Subcutaneous adipose tissue (tissue), 4 donors: ENCODE measurements around the gene SLCO1A2. TPM values are rescaled to one million over a fixed set of nuclear protein-coding genes. Genes with fewer than 3 reads are reported as not detected.

ENCODE experiments used
- total RNA-seq, 4 donors: library from RNA; depleted of rRNA; stranded (reverse); fragments of >200 nt; gene quantifications; one replicate each; pipeline ENCODE4 v1.1.0, GENCODE V29; 2016
- TF ChIP-seq, protein P1 (sequence below): fragments of 450-650 bp; IDR thresholded peaks from one replicate; pipeline ENCODE4 v1.5.1; 2016; ENCODE audit warnings: low read depth, mild to moderate bottlenecking, control low read depth, antibody characterized with exemption, moderate library complexity

Gene SLCO1A2, protein sequence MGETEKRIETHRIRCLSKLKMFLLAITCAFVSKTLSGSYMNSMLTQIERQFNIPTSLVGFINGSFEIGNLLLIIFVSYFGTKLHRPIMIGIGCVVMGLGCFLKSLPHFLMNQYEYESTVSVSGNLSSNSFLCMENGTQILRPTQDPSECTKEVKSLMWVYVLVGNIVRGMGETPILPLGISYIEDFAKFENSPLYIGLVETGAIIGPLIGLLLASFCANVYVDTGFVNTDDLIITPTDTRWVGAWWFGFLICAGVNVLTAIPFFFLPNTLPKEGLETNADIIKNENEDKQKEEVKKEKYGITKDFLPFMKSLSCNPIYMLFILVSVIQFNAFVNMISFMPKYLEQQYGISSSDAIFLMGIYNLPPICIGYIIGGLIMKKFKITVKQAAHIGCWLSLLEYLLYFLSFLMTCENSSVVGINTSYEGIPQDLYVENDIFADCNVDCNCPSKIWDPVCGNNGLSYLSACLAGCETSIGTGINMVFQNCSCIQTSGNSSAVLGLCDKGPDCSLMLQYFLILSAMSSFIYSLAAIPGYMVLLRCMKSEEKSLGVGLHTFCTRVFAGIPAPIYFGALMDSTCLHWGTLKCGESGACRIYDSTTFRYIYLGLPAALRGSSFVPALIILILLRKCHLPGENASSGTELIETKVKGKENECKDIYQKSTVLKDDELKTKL
- not detected for total RNA-seq

DNA sequence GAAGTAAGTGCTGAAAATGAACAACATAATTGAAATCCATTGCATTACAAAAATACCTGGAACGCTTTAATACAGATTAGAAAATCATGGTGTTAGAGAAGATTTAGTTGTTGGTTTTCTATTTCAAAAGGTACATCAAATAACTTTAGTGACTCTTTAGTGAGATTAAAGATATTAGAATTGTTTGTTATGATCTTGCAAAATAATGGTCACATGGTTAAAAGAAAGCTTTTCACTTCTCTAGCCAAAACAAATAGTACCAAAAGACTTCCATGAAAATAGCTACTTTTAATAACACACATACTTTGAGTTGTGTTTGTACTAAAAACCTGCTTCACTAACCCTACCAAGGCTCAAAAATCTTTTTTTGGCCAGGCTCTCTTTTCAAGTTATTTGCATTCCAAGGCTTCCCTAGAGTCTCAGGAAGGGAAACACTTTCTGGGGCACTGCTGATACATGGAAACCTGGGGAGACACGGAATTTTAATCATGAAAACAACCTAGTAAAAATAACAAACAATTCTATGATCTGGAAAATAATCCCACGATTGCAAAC lies at the start of gene SLCO1A2:
Gene SLCO1A2 (minus strand): TSS at position 147 of the 555 bp plus-strand sequence. CDS start 270 bp downstream, outside the sequence.
- TF ChIP-seq, protein P1, sequence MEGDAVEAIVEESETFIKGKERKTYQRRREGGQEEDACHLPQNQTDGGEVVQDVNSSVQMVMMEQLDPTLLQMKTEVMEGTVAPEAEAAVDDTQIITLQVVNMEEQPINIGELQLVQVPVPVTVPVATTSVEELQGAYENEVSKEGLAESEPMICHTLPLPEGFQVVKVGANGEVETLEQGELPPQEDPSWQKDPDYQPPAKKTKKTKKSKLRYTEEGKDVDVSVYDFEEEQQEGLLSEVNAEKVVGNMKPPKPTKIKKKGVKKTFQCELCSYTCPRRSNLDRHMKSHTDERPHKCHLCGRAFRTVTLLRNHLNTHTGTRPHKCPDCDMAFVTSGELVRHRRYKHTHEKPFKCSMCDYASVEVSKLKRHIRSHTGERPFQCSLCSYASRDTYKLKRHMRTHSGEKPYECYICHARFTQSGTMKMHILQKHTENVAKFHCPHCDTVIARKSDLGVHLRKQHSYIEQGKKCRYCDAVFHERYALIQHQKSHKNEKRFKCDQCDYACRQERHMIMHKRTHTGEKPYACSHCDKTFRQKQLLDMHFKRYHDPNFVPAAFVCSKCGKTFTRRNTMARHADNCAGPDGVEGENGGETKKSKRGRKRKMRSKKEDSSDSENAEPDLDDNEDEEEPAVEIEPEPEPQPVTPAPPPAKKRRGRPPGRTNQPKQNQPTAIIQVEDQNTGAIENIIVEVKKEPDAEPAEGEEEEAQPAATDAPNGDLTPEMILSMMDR = no peak

DNA sequence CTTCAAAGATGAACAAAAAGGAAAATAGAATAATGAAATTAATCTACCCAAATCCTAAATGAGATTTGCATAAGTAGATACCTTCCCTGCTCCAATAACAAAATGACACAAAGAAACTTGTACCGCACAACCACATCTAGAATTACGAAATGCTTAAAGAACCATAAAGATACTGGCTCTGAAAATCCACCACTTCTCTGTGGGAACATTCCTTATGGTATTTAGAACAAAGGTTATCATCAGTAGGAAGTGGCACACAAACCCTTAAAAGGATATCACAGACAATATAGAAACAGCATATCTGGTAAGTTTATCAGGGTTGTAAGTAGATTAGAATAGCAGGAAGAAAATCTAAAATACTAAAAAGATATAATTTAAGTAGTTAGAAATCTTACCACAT lies 49.5 kb upstream of the SLCO1A2 start:
- TF ChIP-seq, protein P1 = no peak

DNA sequence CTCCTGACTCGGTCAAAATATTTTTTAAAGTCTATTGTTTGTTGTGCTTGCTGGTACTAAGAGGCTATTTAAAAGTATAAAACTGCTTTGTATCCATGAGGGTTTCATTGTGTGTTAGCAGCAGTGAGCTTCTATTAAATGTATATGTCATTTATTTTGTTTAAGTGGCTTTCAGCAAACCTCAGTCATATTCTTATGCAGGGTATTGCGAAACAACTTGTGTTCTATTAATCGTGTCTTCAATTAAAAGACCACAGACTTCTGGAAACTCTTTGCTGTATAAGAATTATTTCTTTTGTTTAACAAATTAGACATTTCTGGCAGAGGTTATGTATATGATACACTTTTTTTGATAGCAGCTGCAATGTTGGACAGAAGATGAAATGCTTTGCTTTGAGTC lies 44.5 kb upstream of the SLCO1A2 start:
- TF ChIP-seq, protein P1 = no peak

DNA sequence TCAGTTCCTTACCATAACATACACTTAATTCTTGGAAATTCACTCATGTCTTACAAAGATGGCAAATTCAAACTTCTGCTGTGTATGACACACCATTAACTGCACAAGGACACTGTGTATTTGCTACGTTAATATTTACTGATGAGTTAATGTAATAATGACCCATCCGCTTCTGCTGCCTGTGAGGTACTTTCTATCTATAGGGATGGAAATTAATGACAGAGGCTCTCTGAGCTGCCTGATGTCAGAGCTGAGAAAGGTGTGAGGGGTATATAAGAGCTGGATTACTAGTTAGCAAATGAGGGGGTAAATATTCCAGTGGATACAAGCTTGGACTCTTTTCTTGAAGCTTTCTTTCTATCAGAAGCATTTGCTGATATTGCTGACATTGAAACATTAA lies 37.9 kb upstream of the SLCO1A2 start, which contains the start of gene IAPP:
Gene IAPP (plus strand): TSS at position 301 of the 400 bp plus-strand sequence. CDS start 450 bp downstream, outside the sequence.
- TF ChIP-seq, protein P1 = no peak

DNA sequence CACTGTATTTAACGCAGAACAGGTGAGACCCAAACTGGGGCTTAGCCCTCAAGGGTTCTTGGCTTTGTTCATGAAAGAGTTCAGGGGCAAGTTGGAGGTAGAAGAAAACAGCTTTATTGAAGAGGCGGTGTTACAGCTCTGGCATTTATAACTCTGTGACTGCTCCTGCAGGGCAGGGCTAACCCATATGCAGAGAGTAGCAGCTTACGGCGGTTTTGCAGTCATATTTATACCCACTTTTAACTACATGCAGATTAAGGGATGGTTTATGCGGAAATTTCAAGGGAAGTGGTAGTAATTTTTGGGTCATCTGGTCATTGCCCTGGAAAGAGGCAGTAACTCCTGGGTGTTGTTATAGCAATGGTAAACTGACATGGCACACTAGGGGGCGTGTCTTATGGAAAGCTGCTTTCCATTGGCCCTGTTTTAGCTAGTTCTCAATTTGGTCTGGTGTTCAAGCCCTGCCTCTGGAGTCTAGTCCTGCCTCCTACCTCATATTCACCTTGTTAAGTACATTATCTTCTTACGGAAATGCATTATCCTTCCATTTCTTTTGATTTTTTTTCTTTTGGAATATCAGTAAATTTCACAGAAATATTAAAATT lies 36.2 kb upstream of the SLCO1A2 start:
- TF ChIP-seq, protein P1 = no peak

DNA sequence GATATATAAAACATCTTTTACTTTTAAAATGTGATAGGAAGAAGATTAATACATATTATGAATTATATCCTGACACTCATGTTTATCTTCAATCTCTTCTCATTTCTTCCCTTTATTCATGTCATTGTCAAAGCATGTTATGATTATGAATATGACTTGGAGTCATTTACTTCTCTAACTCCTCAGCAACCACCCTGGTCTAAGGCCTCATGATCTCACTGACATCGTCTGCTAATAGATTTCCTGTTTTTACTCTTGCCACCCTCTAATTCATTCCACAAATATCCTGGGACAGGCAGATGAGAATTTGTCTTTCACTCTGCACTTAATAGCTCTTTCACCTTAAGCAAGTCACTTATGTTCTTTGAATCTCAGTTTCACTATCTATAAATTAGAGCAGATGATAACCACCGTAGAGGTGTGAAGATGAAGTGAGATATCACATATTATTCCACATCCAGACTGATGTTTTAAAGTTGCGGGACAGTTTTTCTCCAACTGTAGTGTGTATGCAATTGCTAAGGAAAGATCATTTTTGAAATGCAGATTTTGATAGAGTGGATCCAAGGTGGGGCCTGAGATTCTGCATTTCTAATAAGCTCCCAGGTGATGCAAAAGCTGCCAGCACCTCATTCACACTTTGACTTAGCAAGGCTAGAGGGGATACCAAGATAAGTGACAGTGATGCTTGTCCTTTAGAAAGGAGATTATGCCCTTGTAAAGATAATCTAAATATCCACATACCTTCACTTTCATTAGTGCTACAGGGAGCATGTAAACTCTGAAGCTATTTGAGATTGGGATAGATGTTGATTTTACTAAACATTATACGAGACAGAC lies 34.6 kb upstream of the SLCO1A2 start:
- TF ChIP-seq, protein P1 = no peak
